H9 (cell line): ENCODE measurements around the gene SCEL. TPM values are rescaled to one million over a fixed set of nuclear protein-coding genes. Genes with fewer than 3 reads are reported as not detected.

Experiments
- DNase-seq: peaks from one replicate; pipeline ENCODE4 v3.0.0-alpha.2; 2017
- H2AFZ ChIP-seq: one replicate; pipeline ENCODE4 v1.6.1; 2013; ENCODE audit warnings: mild to moderate bottlenecking, low read length, control low read depth, moderate library complexity
- H2AK5ac ChIP-seq: 2 replicates; pipeline ENCODE4 v1.6.1; 2013; ENCODE audit warnings: low read length, control low read depth, mixed read lengths; ENCODE audit not compliant: insufficient read length
- H2BK120ac ChIP-seq: one replicate; pipeline ENCODE4 v1.6.1; 2013; ENCODE audit warnings: low read depth, mild to moderate bottlenecking, low read length, control low read depth, inconsistent platforms; ENCODE audit not compliant: poor library complexity, severe bottlenecking
- H2BK12ac ChIP-seq: 2 replicates; pipeline ENCODE4 v1.6.1; 2013; ENCODE audit warnings: low read length, control low read depth, mixed read lengths, low read depth; ENCODE audit not compliant: insufficient read length
- H2BK15ac ChIP-seq: 2 replicates; pipeline ENCODE4 v1.6.1; 2013; ENCODE audit warnings: low read depth, low read length, control low read depth
- H2BK20ac ChIP-seq: one replicate; pipeline ENCODE4 v1.6.1; 2013; ENCODE audit warnings: low read depth, mild to moderate bottlenecking, low read length, control low read depth, inconsistent platforms; ENCODE audit not compliant: poor library complexity, severe bottlenecking
- H2BK5ac ChIP-seq: 2 replicates; pipeline ENCODE4 v1.6.1; 2013; ENCODE audit warnings: low read length, control low read depth, mixed read lengths; ENCODE audit not compliant: insufficient read length
- H3K14ac ChIP-seq: 2 replicates; pipeline ENCODE4 v1.6.1; 2013; ENCODE audit warnings: low read length, control low read depth; ENCODE audit not compliant: insufficient read depth
- H3K18ac ChIP-seq: 2 replicates; pipeline ENCODE4 v1.6.1; 2013; ENCODE audit warnings: low read depth, mild to moderate bottlenecking, mixed read lengths, low read length, control low read depth; ENCODE audit not compliant: insufficient read length
- H3K23ac ChIP-seq: 2 replicates; pipeline ENCODE4 v1.6.1; 2013; ENCODE audit warnings: low read length, control low read depth, mixed read lengths, low read depth; ENCODE audit not compliant: insufficient read length
- H3K23me2 ChIP-seq: 2 replicates; pipeline ENCODE4 v1.6.1; 2013; ENCODE audit warnings: low read depth, mild to moderate bottlenecking, mixed read lengths, low read length, control low read depth; ENCODE audit not compliant: insufficient read length, poor library complexity, severe bottlenecking
- H3K27ac ChIP-seq: 2 replicates; pipeline ENCODE4 v1.5.1; 2013; ENCODE audit warnings: low read length, control low read depth, mixed read lengths, low read depth; ENCODE audit not compliant: insufficient read length
- H3K27me3 ChIP-seq: 2 replicates; pipeline ENCODE4 v1.6.1; 2013; ENCODE audit warnings: low read length, control low read depth, inconsistent platforms; ENCODE audit not compliant: insufficient read depth
- H3K4ac ChIP-seq: 2 replicates; pipeline ENCODE4 v1.6.1; 2013; ENCODE audit warnings: low read depth, mild to moderate bottlenecking, control low read depth, inconsistent platforms, low read length, moderate library complexity
- H3K4me1 ChIP-seq: 2 replicates; pipeline ENCODE4 v1.6.1; 2013; ENCODE audit warnings: low read length, control low read depth, inconsistent platforms; ENCODE audit not compliant: insufficient read depth
- H3K4me2 ChIP-seq: 2 replicates; pipeline ENCODE4 v1.6.1; 2013; ENCODE audit warnings: low read length, control low read depth, mixed read lengths; ENCODE audit not compliant: insufficient read length, insufficient read depth
- H3K56ac ChIP-seq: 2 replicates; pipeline ENCODE4 v1.6.1; 2013; ENCODE audit warnings: low read depth, mild to moderate bottlenecking, mixed read lengths, low read length, control low read depth; ENCODE audit not compliant: insufficient read length
- H3K79me1 ChIP-seq: 2 replicates; pipeline ENCODE4 v1.6.1; 2013; ENCODE audit warnings: low read depth, mild to moderate bottlenecking, moderate library complexity, low read length, control low read depth, inconsistent platforms; ENCODE audit not compliant: insufficient read depth, poor library complexity, severe bottlenecking
- H3K79me2 ChIP-seq: 2 replicates; pipeline ENCODE4 v1.6.1; 2013; ENCODE audit warnings: low read length, control low read depth, inconsistent platforms; ENCODE audit not compliant: insufficient read depth
- H3K9ac ChIP-seq: 2 replicates; pipeline ENCODE4 v1.6.1; 2013; ENCODE audit warnings: low read length, control low read depth, mixed read lengths; ENCODE audit not compliant: insufficient read length; ENCODE audit errors: extremely low read depth
- H3K9me3 ChIP-seq: one replicate; pipeline ENCODE4 v1.6.1; 2013; ENCODE audit warnings: low read depth, low read length, inconsistent platforms; ENCODE audit not compliant: control insufficient read depth
- H3T11ph ChIP-seq: one replicate; pipeline ENCODE4 v1.6.1; 2013; ENCODE audit warnings: mild to moderate bottlenecking, low read length, control low read depth, inconsistent platforms
- H4K20me1 ChIP-seq: one replicate; pipeline ENCODE4 v1.6.1; 2013; ENCODE audit not compliant: control insufficient read depth, insufficient read length, insufficient read depth
- H4K5ac ChIP-seq: 2 replicates; pipeline ENCODE4 v1.6.1; 2013; ENCODE audit warnings: low read depth, mild to moderate bottlenecking, mixed read lengths, low read length, control low read depth; ENCODE audit not compliant: insufficient read length
- H4K8ac ChIP-seq: replicated peaks from 2 replicates; pipeline ENCODE4 v1.6.1; 2013; ENCODE audit warnings: low read length, control low read depth, mixed read lengths, low read depth; ENCODE audit not compliant: insufficient read length
- H4K91ac ChIP-seq: 2 replicates; pipeline ENCODE4 v1.6.1; 2013; ENCODE audit warnings: low read depth, mild to moderate bottlenecking, moderate library complexity, mixed read lengths, low read length, control low read depth; ENCODE audit not compliant: insufficient read length
- H3K27ac Mint-ChIP-seq, 3 experiments: 2 replicates in 2 of 3; 3 replicates in 1 of 3; pipeline ENCODE4 v1.8.0; 2020 to 2021; ENCODE audit warnings: mixed read lengths in 3 of 3, mild to moderate bottlenecking in 1 of 3, moderate library complexity in 1 of 3
- H3K27me3 Mint-ChIP-seq: 2 replicates; pipeline ENCODE4 v1.8.0; 2021; ENCODE audit warnings: low read depth, mild to moderate bottlenecking, moderate library complexity, mixed read lengths
- H3K36me3 Mint-ChIP-seq, 3 experiments: 2 replicates in 2 of 3; 3 replicates in 1 of 3; pipeline ENCODE4 v1.8.0; 2020 to 2021; ENCODE audit warnings: low read depth in 3 of 3, mixed read lengths in 3 of 3; ENCODE audit not compliant: insufficient read depth in 1 of 3
- H3K4me1 Mint-ChIP-seq, 2 experiments: 2 replicates each; pipeline ENCODE4 v1.8.0; 2020; ENCODE audit warnings: mixed read lengths in 2 of 2
- H3K4me3 Mint-ChIP-seq, 2 experiments: 2 replicates in 1 of 2; 3 replicates in 1 of 2; pipeline ENCODE4 v1.8.0; 2020 to 2021; ENCODE audit warnings: mild to moderate bottlenecking in 2 of 2, mixed read lengths in 2 of 2, moderate library complexity in 1 of 2
- H3K9me3 Mint-ChIP-seq, 2 experiments: 2 replicates in 1 of 2; 3 replicates in 1 of 2; pipeline ENCODE4 v1.8.0; 2020; ENCODE audit warnings: mild to moderate bottlenecking in 2 of 2, mixed read lengths in 2 of 2, moderate library complexity in 1 of 2
- CTCF ChIP-seq: fragments of 200-600 bp; sonication (generic); conservative IDR thresholded peaks from 3 replicates; pipeline ENCODE4 v1.8.0; 2021; ENCODE audit warnings: antibody characterized with exemption, mild to moderate bottlenecking
- WGBS: extraction: QIAGEN DNeasy Blood & Tissue Kit; methylation state at CpG from one replicate; pipeline ENCODE4 v1.1.7; 2013; ENCODE audit warnings: missing lambda C conversion rate, low lambda C conversion rate, mixed read lengths; ENCODE audit not compliant: insufficient read length; ENCODE audit errors: extremely low coverage; 5-methylcytosine and 5-hydroxymethylcytosine counted together
- total RNA-seq: library from RNA; stranded (reverse); gene quantifications from 2 replicates; pipeline ENCODE4 v1.2.1, GENCODE V29; 2021

SCEL gene
- total RNA-seq, 1 experiment from 2014 or later, result not detected

GRCh38 chr13:77584106-77584505 lies 48.6 kb downstream of the SCEL start:
- no peaks in the 10 kb centered on the region; the same call in 1 of the 2 replicates for H3K79me2 ChIP-seq
- no peak overlapping the region for H2BK12ac ChIP-seq
- H4K8ac ChIP-seq, result no peak overlapping the region
- H2AFZ ChIP-seq, result no peak overlapping the region
- H3T11ph ChIP-seq, result no peak overlapping the region
- H4K91ac ChIP-seq, result no peak overlapping the region
- no peak overlapping the region for H2BK20ac ChIP-seq
- H2BK120ac ChIP-seq, result no peak overlapping the region
- H2AK5ac ChIP-seq, result no peak overlapping the region
- H3K27me3 Mint-ChIP-seq, result no peaks in the 10 kb centered on the region
- no peaks in the 10 kb centered on the region for H3K9me3 ChIP-seq
- H2BK5ac ChIP-seq, result no peak overlapping the region
- no peak overlapping the region for H3K18ac ChIP-seq
- no peak overlapping the region for H3K27ac Mint-ChIP-seq
- no peak overlapping the region for H3K27ac ChIP-seq
- WGBS, result no CpG with 5 or more reads among the region's 7 CpGs
- no peaks in the 10 kb centered on the region for H3K4me1 ChIP-seq
- no peak overlapping the region for H3K14ac ChIP-seq
- H4K5ac ChIP-seq, result no peak overlapping the region
- H3K56ac ChIP-seq, result no peak overlapping the region
- H3K79me1 ChIP-seq, result no peaks in the 10 kb centered on the region
- H3K4me2 ChIP-seq, result no peak overlapping the region
- H3K36me3 Mint-ChIP-seq, result no peaks in the 10 kb centered on the region
- no peak overlapping the region for H3K9ac ChIP-seq
- no peak overlapping the region for H3K4me3 Mint-ChIP-seq
- no peaks in the 10 kb centered on the region for H4K20me1 ChIP-seq
- no peaks in the 10 kb centered on the region for H3K9me3 Mint-ChIP-seq
- no peak overlapping the region for H3K23ac ChIP-seq
- no peak overlapping the region for H3K4ac ChIP-seq
- H3K4me1 Mint-ChIP-seq, result no peaks in the 10 kb centered on the region
- H2BK15ac ChIP-seq, result no peak overlapping the region
- H3K23me2 ChIP-seq, result no peaks in the 10 kb centered on the region
- DNase-seq, result no peak
- no peaks in the 10 kb centered on the region for H3K27me3 ChIP-seq
- TF ChIP-seq CTCF, result no peak
